ENCODE measurements around the gene TMEM117.

DNA sequence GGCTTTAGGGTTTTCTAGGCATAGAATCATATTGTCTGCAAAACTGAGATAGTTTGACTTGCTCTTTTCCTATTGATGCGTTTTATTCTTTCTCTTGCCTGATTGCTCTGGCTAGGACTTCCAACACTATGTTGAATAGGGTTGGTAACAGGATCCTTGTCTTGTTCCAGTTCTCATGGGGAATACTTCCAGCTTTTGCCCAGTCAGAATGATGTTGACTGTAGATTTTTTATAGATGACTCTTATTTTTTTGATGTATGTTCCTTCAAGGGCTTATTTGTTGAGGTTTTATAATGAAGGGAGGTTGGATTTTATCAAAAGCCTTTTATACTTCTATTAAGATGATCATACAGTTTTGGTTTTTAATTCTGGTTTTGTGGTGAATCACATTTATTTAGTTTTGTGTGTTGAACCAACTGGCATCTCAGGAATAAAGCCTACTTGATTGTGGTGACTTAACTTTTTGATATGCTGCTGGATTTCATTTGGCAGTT, 478.2 kb downstream of the TMEM117 start:
- TF ChIP-seq, protein P1, sequence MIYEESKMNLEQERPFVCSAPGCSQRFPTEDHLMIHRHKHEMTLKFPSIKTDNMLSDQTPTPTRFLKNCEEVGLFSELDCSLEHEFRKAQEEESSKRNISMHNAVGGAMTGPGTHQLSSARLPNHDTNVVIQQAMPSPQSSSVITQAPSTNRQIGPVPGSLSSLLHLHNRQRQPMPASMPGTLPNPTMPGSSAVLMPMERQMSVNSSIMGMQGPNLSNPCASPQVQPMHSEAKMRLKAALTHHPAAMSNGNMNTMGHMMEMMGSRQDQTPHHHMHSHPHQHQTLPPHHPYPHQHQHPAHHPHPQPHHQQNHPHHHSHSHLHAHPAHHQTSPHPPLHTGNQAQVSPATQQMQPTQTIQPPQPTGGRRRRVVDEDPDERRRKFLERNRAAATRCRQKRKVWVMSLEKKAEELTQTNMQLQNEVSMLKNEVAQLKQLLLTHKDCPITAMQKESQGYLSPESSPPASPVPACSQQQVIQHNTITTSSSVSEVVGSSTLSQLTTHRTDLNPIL (CRISPR knock-in tag; IDR thresholded peaks at IDR 0.05; ENCODE audit: low read depth), result no peak
- TF ChIP-seq ZNF565 (CRISPR knock-in tag; conservative IDR thresholded peaks at IDR 0.05; ENCODE audit: low read depth) (no peak), TCF4 (CRISPR knock-in tag; IDR thresholded peaks at IDR 0.05; ENCODE audit: borderline replicate concordance) (no peak), RARB (CRISPR knock-in tag; IDR thresholded peaks at IDR 0.05) (no peak), ZC3H10 (CRISPR knock-in tag; IDR thresholded peaks at IDR 0.05) (no peak), ZFP30 (CRISPR knock-in tag; IDR thresholded peaks at IDR 0.05) (no peak), PPARA (CRISPR knock-in tag; IDR thresholded peaks at IDR 0.05; ENCODE audit: borderline replicate concordance) (no peak), OSR1 (CRISPR knock-in tag; IDR thresholded peaks at IDR 0.05) (no peak), CSDC2 (CRISPR knock-in tag; IDR thresholded peaks at IDR 0.05) (no peak), ARNTL (CRISPR knock-in tag; IDR thresholded peaks at IDR 0.05; ENCODE audit: borderline replicate concordance, low read depth) (no peak), ZFP3 (CRISPR knock-in tag; IDR thresholded peaks at IDR 0.05) (no peak), ZNF70 (CRISPR knock-in tag; IDR thresholded peaks at IDR 0.05) (no peak)
- TF ChIP-seq, protein P2, sequence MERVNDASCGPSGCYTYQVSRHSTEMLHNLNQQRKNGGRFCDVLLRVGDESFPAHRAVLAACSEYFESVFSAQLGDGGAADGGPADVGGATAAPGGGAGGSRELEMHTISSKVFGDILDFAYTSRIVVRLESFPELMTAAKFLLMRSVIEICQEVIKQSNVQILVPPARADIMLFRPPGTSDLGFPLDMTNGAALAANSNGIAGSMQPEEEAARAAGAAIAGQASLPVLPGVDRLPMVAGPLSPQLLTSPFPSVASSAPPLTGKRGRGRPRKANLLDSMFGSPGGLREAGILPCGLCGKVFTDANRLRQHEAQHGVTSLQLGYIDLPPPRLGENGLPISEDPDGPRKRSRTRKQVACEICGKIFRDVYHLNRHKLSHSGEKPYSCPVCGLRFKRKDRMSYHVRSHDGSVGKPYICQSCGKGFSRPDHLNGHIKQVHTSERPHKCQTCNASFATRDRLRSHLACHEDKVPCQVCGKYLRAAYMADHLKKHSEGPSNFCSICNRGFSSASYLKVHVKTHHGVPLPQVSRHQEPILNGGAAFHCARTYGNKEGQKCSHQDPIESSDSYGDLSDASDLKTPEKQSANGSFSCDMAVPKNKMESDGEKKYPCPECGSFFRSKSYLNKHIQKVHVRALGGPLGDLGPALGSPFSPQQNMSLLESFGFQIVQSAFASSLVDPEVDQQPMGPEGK (CRISPR knock-in tag; IDR thresholded peaks at IDR 0.05; ENCODE audit: borderline replicate concordance), result no peak

Measured in SK-N-SH treated with all-trans-retinoic acid at 6 μM for 48 hours (cell line).